Fibroblast of lung (primary cell): Measurements from ENCODE around the gene ABLIM2. TPM values are rescaled to one million over a fixed set of nuclear protein-coding genes. Genes with fewer than 3 reads are reported as not detected.

Source experiments
- DNase-seq, 2 donors: peaks; one replicate each; pipeline versions ENCODE4 v3.0.0 to v3.0.0-alpha.2; 2010; ENCODE audit warnings: low read depth in 2 of 2
- H2AFZ ChIP-seq: 2 replicates; pipeline ENCODE4 v1.5.1; 2012; ENCODE audit warnings: low read length, control low read depth, inconsistent platforms
- H3K27ac ChIP-seq: 2 replicates; pipeline ENCODE4 v1.5.1; 2011; ENCODE audit warnings: low read length, control low read depth; ENCODE audit not compliant: insufficient read depth
- H3K27me3 ChIP-seq: 2 replicates; pipeline ENCODE4 v1.5.1; 2011; ENCODE audit warnings: mild to moderate bottlenecking, low read length; ENCODE audit not compliant: control insufficient read depth, insufficient read depth
- H3K36me3 ChIP-seq: 2 replicates; pipeline ENCODE4 v1.5.1; 2011; ENCODE audit warnings: low read length; ENCODE audit not compliant: control insufficient read depth, insufficient read depth
- H3K4me1 ChIP-seq: 2 replicates; pipeline ENCODE4 v1.5.1; 2011; ENCODE audit warnings: low read length; ENCODE audit not compliant: control insufficient read depth, insufficient read depth; ENCODE audit errors: extremely low read depth
- H3K4me2 ChIP-seq: 2 replicates; pipeline ENCODE4 v1.5.1; 2011; ENCODE audit warnings: low read length, control low read depth; ENCODE audit not compliant: insufficient read depth; ENCODE audit errors: extremely low read depth
- H3K4me3 ChIP-seq, 4 experiments: fragments of 200-600 bp in 1 of 4; sonication (generic) in 1 of 4; replicated peaks in 1 of 4; 2 replicates each; pipeline ENCODE4 v1.5.1; 2011 to 2016; ENCODE audit warnings: low read length in 4 of 4, low read depth in 3 of 4, mild to moderate bottlenecking in 3 of 4, control low read depth in 2 of 4, inconsistent platforms in 1 of 4, mixed read lengths in 1 of 4; ENCODE audit not compliant: insufficient read depth in 1 of 4; ENCODE audit errors: control extremely low read depth in 1 of 4
- H3K79me2 ChIP-seq: 2 replicates; pipeline ENCODE4 v1.5.1; 2012; ENCODE audit warnings: mild to moderate bottlenecking, low read length, inconsistent platforms; ENCODE audit not compliant: control insufficient read depth, insufficient read depth
- H3K9ac ChIP-seq: 2 replicates; pipeline ENCODE4 v1.5.1; 2011; ENCODE audit warnings: mild to moderate bottlenecking, low read length, control low read depth; ENCODE audit not compliant: insufficient read depth
- H3K9me3 ChIP-seq: 2 replicates; pipeline ENCODE4 v1.5.1; 2012; ENCODE audit warnings: low read depth, low read length; ENCODE audit not compliant: control insufficient read depth, insufficient read depth
- H4K20me1 ChIP-seq: 2 replicates; pipeline ENCODE4 v1.5.1; 2011; ENCODE audit warnings: low read length; ENCODE audit not compliant: control insufficient read depth, insufficient read depth; ENCODE audit errors: extremely low read depth
- EZH2 ChIP-seq: IDR thresholded peaks from 2 replicates; pipeline ENCODE4 v1.5.1; 2012; ENCODE audit warnings: low read length, control low read depth, mild to moderate bottlenecking; ENCODE audit errors: missing control alignments
- polyA minus RNA-seq: library from RNA; depleted of rRNA, polyadenylated mRNA; stranded (reverse); fragments of >200 nt; gene quantifications from 2 replicates; pipeline ENCODE4 v1.2.3, GENCODE V29; 2011; ENCODE audit warnings: low replicate concordance
- polyA plus RNA-seq, 2 donors: library from polyadenylated mRNA; depleted of rRNA in 1 of 2; stranded (reverse) in 1 of 2; unstranded in 1 of 2; fragments of >200 nt; gene quantifications; 2 replicates each; pipeline ENCODE4 v1.2.1, GENCODE V29; 2011 to 2012; ENCODE audit warnings: missing spikeins in 1 of 2
- total RNA-seq: library from RNA; depleted of rRNA; stranded (reverse); fragments of >200 nt; gene quantifications from 2 replicates; pipeline ENCODE4 v1.2.1, GENCODE V29; 2014
- TF ChIP-seq, protein P1 (sequence below), 2 donors: IDR thresholded peaks in 1 of 2; conservative IDR thresholded peaks in 1 of 2; 1 replicate in 1 of 2; 2 replicates in 1 of 2; pipeline ENCODE4 v1.5.1; 2011 to 2012; ENCODE audit warnings: low read length in 2 of 2, control low read depth in 1 of 2, inconsistent platforms in 1 of 2, low read depth in 1 of 2, mild to moderate bottlenecking in 1 of 2

Gene ABLIM2
- 0.26 and 0.66 TPM in 2 replicates for total RNA-seq
- polyA plus RNA-seq = 0.15 and 2.6 TPM in 2 replicates
- polyA plus RNA-seq (2012) = 0.10 and 3.5 TPM in 2 replicates
- polyA minus RNA-seq = 8.3 TPM in 1 of 2 replicates, not detected in the other

GRCh38 chr4:8158710-8159536, at the start of gene ABLIM2:
Gene ABLIM2 (minus strand): TSS chr4:8158813. CDS start chr4:8158689, 124 bp downstream.
- Histone ChIP-seq H3K27ac (no peak within 1 kb of the TSS), H3K79me2 (no peaks in the 10 kb centered on the region), H3K4me3 (peak within 1 kb of the TSS; percentile 86 to 95 (median 90)), H4K20me1 (no peaks in the 10 kb centered on the region), H3K27me3 (peaks cover 3% of the 10 kb centered on the region), H3K4me1 (peaks cover 5% of the 10 kb centered on the region), H3K36me3 (no peaks in the 10 kb centered on the region), H3K9me3 (no peaks in the 10 kb centered on the region), H2AFZ (peak within 1 kb of the TSS; percentile 94), H3K4me2 (peak within 1 kb of the TSS; percentile 99), H3K9ac (peak within 1 kb of the TSS; percentile 69)
- peak; percentile 94 to 97 for DNase-seq
- TF ChIP-seq EZH2 = no peak
- TF ChIP-seq, protein P1, sequence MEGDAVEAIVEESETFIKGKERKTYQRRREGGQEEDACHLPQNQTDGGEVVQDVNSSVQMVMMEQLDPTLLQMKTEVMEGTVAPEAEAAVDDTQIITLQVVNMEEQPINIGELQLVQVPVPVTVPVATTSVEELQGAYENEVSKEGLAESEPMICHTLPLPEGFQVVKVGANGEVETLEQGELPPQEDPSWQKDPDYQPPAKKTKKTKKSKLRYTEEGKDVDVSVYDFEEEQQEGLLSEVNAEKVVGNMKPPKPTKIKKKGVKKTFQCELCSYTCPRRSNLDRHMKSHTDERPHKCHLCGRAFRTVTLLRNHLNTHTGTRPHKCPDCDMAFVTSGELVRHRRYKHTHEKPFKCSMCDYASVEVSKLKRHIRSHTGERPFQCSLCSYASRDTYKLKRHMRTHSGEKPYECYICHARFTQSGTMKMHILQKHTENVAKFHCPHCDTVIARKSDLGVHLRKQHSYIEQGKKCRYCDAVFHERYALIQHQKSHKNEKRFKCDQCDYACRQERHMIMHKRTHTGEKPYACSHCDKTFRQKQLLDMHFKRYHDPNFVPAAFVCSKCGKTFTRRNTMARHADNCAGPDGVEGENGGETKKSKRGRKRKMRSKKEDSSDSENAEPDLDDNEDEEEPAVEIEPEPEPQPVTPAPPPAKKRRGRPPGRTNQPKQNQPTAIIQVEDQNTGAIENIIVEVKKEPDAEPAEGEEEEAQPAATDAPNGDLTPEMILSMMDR (conservative IDR thresholded peaks at IDR 0.05 in 1 of 2, IDR thresholded peaks at IDR 0.05 in 1 of 2; ENCODE audit: low read depth in 1 of 2, low read length in 2 of 2) = no peak

GRCh38 chr4:8207314-8207713, 48.7 kb upstream of the ABLIM2 start:
- Histone ChIP-seq H3K79me2 (no peaks in the 10 kb centered on the region), H3K4me3 (no peak overlapping the region), H2AFZ (no peak overlapping the region), H3K27ac (no peak overlapping the region), H4K20me1 (no peaks in the 10 kb centered on the region), H3K4me1 (no peaks in the 10 kb centered on the region), H3K9me3 (no peaks in the 10 kb centered on the region), H3K27me3 (peaks cover 5% of the 10 kb centered on the region), H3K36me3 (no peaks in the 10 kb centered on the region), H3K4me2 (no peak overlapping the region), H3K9ac (no peak overlapping the region)
- no peak for DNase-seq
- TF ChIP-seq, protein P1 (conservative IDR thresholded peaks at IDR 0.05 in 1 of 2, IDR thresholded peaks at IDR 0.05 in 1 of 2; ENCODE audit: low read depth in 1 of 2, low read length in 2 of 2) = no peak
- no peak for TF ChIP-seq EZH2

- Histone ChIP-seq H2AFZ (no peak overlapping the region), H3K36me3 (no peaks in the 10 kb centered on the region), H3K9ac (no peak overlapping the region), H4K20me1 (no peaks in the 10 kb centered on the region), H3K9me3 (no peaks in the 10 kb centered on the region), H3K4me1 (peaks cover 4% of the 10 kb centered on the region), H3K4me2 (no peak overlapping the region), H3K27ac (no peak overlapping the region), H3K4me3 (no peak overlapping the region), H3K79me2 (no peaks in the 10 kb centered on the region), H3K27me3 (no peaks in the 10 kb centered on the region)
- DNase-seq = no peak
- TF ChIP-seq, protein P1 (conservative IDR thresholded peaks at IDR 0.05 in 1 of 2, IDR thresholded peaks at IDR 0.05 in 1 of 2; ENCODE audit: low read depth in 1 of 2, low read length in 2 of 2) = no peak
- TF ChIP-seq EZH2 = no peak
Measured at GRCh38 chr4:8205749-8206611, 47.4 kb upstream of the ABLIM2 start.
